T-helper 2 cell (primary cell): ENCODE data around the gene ITPA.
A peak's percentile ranks its signal among the peaks of the same experiment; 100 is the strongest.

ENCODE experiments used
- DNase-seq, 5 experiments: peaks; one replicate each; pipeline versions ENCODE4 v3.0.0 to v3.0.0-alpha.2; 2012 to 2022

The ITPA gene

GRCh38 chr20:3229158-3229557 is 19.9 kb downstream of the ITPA start:
- DNase-seq: no peak

DNA sequence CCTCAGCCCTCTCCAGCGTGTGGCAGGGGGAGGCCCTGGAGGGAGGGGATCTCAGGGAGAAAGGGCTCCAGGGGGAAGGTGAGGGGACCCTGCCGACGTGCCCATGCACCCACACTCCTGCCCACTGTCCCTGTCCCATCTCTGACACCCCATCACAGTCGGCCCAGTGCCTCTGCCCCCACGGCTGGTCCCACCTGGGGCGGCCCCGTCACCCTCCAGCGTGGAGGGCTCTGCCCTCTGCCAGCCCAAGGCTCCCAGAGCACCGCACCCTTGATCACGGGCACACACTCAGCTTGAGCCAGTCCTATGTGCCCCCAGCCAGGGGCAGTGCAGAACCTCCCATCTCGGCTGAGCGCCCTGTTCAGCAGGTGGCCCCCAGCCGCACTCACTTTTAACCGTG is 20.5 kb downstream of the ITPA start:
- no peak for DNase-seq

GRCh38 chr20:3231116-3231515 is 21.8 kb downstream of the ITPA start:
- no peak for DNase-seq

DNA sequence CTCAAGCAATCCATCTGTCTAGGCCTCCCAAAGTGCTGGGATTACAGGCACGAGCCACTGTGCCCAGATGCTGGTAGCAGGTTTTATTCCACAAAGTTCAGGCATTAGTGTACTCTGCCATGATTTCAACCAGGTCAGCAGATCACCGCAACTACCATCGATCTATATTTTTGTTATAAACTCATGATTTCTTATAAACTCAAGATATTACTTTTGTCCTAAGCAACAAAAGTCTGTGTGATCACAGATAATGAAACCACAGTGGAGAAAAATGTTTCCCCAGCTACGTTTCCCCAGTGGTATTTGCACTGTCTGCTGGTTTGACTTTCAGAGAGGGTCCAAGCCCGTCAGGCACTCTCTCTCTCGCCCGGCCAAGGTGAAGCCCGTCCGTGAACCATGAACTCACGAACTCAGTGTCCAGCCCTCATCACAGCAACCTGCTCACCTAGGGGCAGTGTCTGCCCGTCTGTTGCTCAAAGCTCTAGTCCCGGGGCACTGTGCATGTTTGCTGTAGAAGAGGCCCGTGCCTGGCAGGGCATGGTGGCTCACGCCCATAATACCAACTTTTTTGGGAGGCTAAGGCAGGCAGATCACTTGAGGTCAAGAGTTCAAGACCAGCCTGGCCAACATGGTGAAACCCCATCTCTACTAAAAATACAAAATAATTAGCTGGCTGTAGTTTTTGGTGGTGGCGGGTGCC is 22.7 kb downstream of the ITPA start:
- no peak for DNase-seq

DNA sequence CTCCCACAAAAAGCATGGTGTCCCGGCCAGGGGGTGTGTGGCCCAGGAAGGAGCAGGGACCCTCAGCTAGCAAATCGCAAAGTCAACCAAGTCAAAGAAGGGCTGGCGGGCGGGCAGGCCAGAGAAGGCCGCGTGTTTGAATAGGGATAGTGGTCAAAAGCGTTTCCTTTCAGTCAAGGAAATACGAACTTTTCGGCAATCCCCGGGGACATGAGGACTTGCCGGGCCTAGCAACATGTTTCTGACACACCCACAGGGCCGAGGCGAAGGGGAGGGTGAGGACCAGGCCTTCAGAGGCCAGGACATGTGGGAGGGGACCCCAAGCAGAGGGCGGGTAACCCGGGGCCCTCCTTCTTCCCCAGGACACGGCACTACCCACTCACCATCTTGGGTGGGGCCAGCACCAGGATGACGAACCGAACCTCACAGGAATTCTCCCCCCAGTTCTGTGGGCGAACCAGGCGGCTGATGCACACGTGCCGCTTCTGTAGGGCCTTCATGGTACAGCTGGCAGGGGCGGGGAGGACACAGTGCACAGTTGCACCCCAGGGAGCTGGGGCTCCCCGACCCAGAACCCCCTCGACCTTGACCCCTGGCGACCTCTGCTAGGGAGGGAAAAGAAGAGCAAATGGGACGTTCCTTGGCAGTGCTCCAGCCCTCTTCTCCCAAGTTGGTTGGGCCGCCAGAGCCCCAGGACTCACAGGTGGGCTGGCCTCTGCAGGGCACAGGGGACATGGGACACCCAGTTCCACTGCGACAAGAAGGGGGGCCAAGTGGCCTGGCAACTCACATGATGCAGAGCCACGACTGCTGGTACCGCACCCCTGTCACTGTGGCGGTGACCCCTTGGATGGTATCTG is 24.1 kb downstream of the ITPA start:
- no peak for DNase-seq

GRCh38 chr20:3233991-3234498 is 24.7 kb downstream of the ITPA start:
- DNase-seq: no peak

- DNase-seq: no peak
Measured at GRCh38 chr20:3235666-3236324, 26.5 kb downstream of the ITPA start.

- DNase-seq: no peak
Measured at GRCh38 chr20:3237011-3237957, 28.0 kb downstream of the ITPA start.

GRCh38 chr20:3237958-3238615 is 28.8 kb downstream of the ITPA start:
- no peak for DNase-seq

- peak in 4 of 5 experiments; percentile 24 to 62 (median 32) for DNase-seq
Measured at GRCh38 chr20:3238616-3239025, 29.3 kb downstream of the ITPA start.

- DNase-seq: peak in 1 of 5 experiments; percentile 45
Measured at GRCh38 chr20:3239026-3239866, 29.9 kb downstream of the ITPA start, which contains the start of gene SLC4A11. Gene SLC4A11, minus strand, starts transcription at chr20:3239190. Its CDS starts 53 bp downstream, at chr20:3239137.

DNA sequence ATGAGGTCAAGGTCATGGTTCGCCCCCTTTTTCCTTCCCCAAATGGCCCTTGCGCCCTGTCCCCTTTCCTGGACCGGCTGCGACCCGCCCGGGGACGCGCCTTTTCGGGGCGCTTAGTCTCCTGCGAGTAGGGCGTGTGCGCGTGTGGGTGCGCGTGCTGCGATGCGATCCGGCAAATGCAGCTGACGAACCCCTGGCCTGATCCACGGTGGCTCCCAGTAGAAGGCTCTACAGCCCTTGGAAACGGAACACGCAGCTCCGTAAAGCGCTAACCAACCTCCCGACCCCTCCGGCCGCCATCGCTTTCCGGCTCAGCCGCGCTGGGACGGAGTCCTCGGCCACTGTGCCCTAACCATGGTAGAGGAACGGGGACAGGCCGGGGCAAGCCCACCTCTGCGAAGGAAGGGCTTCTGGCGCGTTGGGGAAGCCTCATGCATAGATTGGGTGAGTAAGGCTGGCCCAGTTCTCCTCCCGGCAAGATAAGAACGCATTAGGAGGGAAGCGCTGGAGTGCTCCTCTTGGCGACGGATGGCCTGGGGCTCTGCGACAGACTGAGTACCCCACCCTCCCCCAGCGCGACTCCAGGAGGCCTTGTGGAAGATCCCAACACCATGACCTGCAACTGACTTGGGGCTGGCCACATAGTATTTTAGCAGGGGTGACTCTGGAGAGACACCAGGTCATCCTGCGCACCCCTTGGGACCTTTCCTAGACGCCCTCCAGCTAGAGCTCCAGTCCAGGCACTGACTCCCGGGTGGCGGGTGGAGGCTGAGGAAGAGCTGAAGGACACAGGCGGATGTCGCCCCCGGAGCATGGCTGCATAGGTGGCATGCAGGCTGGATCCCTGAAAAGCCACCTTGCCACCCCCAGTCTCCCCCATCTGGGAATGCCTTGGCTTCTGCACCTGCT is 30.8 kb downstream of the ITPA start:
- DNase-seq: peak in 1 of 5 experiments; percentile 22

DNA sequence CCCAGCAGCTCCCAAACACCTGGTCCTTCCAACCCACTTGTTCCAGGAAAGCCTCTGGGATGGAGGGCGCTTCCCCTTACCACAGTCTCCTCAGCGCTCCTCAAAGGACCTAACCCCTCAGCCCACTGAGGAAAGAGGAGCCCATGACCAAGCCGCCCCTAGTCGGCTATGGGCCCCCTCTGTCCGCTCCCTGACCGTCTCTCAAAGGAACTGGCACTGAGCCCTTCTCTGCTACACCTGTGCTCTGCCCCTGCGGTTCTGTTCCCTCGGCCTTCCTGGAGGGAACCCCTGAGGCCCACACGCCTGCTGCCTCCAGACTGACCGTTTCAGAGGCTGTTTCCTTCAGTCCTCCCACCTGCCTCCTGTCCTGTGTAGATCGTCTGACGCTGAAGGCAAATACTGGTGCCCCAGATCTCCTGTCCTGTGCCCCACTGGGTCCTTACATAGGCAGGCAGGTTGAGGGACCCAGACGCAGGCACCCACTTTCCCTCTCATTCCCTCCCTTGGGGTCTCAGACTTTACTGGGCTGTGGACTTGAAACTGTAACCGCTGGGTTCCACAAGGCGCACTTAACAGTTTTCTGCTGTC is 31.6 kb downstream of the ITPA start:
- DNase-seq: no peak

DNA sequence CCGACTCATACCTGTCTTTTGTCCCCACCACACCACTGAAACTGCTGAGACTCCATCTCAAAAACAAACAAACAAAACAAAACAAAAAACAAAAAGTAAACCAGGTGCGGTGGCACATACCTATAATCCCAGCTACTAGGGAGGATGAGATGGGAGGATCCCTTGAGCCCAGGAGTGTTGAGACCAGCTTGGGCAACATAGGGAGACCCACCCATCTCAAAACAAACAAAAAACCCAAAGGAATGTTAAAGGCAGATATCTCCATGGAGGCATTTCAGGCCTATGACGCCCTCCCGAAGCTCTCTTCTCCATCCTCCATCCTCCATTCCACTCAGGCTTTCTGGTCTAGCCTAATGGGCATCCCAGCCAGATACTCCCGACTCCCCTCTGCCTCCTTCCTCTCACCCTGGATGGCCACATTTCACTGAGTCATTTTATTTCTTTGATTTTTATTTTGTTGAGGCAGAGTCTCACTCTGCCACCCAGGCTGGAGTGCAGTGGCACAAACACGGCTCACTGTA is 32.9 kb downstream of the ITPA start:
- no peak for DNase-seq

DNA sequence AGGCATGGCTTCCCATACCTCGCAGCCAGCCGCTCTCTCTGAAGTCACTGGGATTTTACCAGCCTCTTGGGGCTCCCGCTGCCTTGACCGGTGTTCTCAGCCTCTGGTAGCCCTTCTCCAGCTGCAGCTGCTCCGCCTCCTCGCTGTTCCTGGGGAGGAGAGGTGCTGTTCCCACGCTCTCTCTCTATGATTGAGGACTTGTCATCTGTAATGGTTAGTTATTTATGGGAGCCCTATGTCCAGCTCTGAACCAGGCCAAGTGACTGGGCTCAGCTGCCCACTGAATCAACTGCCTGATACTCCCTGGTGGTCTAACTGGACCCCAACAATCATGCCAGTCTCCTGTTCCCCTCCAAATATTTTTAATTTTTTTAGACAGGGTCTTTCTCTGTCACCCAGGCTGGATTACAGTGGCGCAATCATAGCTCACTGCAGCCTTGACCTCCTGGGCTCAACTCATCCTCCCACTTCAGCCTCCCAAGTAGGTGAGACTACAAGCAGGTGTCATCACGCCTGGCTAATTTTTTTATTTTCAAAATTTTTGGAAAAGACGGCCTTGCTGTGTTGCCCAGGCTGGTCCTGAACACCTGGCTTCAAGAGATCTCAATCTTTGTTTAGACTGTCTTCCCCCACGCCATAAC is 34.5 kb downstream of the ITPA start:
- DNase-seq: no peak

DNA sequence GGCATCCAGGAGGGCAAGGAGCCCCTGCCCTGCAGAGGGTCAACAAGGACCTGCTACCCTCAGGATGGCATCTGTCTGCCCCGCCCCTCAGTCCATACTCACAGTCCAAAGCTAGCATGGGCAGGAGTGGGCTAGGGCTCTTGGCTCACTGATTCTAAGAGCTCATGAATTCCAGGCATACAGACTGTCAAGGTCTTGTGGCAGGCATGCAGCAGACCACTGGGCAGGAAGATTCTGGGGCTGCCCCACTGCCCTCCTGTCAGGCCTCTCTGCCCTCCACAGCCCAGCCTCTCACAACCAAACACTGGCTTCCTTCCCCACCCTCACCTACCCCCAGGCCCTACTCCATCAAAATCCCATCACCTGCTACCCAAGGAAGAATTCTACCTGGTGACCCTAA is 35.3 kb downstream of the ITPA start:
- no peak for DNase-seq

DNA sequence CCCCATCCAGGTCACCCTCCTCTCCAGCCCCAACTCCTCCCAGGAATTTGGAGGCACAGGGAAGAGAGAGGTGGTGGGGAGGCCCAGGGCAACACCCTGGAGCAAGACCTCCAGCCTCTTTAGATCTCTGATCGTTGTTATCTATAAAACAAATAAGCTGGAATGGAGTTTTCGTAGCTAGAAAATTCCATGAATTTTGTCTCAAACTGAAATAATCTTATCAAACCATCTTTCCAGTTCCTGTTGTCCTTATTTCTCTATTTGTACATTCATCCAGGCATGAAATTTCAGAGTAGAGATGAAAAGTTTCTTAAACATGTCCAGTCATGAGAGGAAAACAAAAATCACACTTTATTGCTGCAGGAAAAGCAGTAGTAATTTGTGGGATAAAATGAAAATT is 35.9 kb downstream of the ITPA start:
- no peak for DNase-seq

- no peak for DNase-seq
Measured at GRCh38 chr20:3245711-3246110, 36.4 kb downstream of the ITPA start.
